ENCODE measurements around the gene APOD.
"Not testable (repeated sequence)": the region's sequence is repeated elsewhere in the genome, so short reads cannot be mapped to it uniquely, and the experiment has no call there.

APOD gene

GRCh38 chr3:195601382-195601781 lies 17.6 kb upstream of the APOD start:
- no peak for TF ChIP-seq ZFX (IDR thresholded peaks at IDR 0.05)
- TF ChIP-seq CTCF (conservative IDR thresholded peaks at IDR 0.05), result no peak
- H3K27ac ChIP-seq, result no peak overlapping the region

GRCh38 chr3:195599926-195600325 lies 16.2 kb upstream of the APOD start:
- H3K27ac ChIP-seq, result not testable (repeated sequence)

- H3K27ac ChIP-seq, result not testable (repeated sequence)
Observed at GRCh38 chr3:195599516-195599915, 15.8 kb upstream of the APOD start.

GRCh38 chr3:195597848-195598247 lies 14.1 kb upstream of the APOD start:
- H3K27ac ChIP-seq, result no peak overlapping the region
- TF ChIP-seq CTCF (conservative IDR thresholded peaks at IDR 0.05), result no peak
- TF ChIP-seq ZFX (IDR thresholded peaks at IDR 0.05), result no peak

- H3K27ac ChIP-seq, result no peak overlapping the region
- TF ChIP-seq ZFX (IDR thresholded peaks at IDR 0.05) (no peak), CTCF (conservative IDR thresholded peaks at IDR 0.05) (no peak)
Observed at GRCh38 chr3:195597229-195597628, 13.5 kb upstream of the APOD start.

GRCh38 chr3:195596765-195597171 lies 13.0 kb upstream of the APOD start:
- TF ChIP-seq ZFX (IDR thresholded peaks at IDR 0.05) (no peak), CTCF (conservative IDR thresholded peaks at IDR 0.05) (no peak)
- H3K27ac ChIP-seq, result no peak overlapping the region

GRCh38 chr3:195595785-195596531 lies 12.2 kb upstream of the APOD start:
- no peak overlapping the region for H3K27ac ChIP-seq
- no peak for TF ChIP-seq CTCF (conservative IDR thresholded peaks at IDR 0.05)
- TF ChIP-seq ZFX (IDR thresholded peaks at IDR 0.05), result no peak

- H3K27ac ChIP-seq, result no peak overlapping the region
- TF ChIP-seq CTCF (conservative IDR thresholded peaks at IDR 0.05) (no peak), ZFX (IDR thresholded peaks at IDR 0.05) (no peak)
Observed at GRCh38 chr3:195591852-195592251, 8.1 kb upstream of the APOD start.

Data from C4-2B (cell line).